GM12872 (cell line): ENCODE data around the gene LATS1.

Experiments
- CTCF ChIP-seq: IDR thresholded peaks from 3 replicates; pipeline ENCODE4 v1.5.1; 2011; ENCODE audit warnings: low read depth, mild to moderate bottlenecking, low read length, moderate library complexity; ENCODE audit not compliant: insufficient read depth

Gene LATS1

DNA sequence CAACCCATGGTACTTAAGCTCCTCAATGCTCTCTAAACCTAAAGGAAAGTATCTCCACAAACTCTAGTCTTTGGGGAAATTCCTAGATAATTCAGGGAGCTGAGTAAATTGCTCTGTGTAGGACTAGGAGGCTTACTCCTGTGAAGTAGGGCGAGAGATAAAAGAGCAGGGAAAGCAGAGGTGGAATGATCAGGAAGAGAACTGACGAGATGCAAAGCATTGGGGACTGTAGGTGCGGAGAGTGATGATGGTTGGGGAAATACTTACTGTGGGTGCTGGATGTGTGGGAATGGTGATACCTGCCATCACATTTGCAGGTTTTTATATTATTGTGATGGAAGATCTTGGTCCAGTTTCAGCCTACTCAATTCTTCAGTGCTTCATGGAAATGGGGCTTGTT is 1.6 kb upstream of the LATS1 start:
- TF ChIP-seq CTCF = no peak

- no peak for TF ChIP-seq CTCF
These were observed 680 bp downstream of the LATS1 start for GRCh38 chr6:149717255-149717587.

DNA sequence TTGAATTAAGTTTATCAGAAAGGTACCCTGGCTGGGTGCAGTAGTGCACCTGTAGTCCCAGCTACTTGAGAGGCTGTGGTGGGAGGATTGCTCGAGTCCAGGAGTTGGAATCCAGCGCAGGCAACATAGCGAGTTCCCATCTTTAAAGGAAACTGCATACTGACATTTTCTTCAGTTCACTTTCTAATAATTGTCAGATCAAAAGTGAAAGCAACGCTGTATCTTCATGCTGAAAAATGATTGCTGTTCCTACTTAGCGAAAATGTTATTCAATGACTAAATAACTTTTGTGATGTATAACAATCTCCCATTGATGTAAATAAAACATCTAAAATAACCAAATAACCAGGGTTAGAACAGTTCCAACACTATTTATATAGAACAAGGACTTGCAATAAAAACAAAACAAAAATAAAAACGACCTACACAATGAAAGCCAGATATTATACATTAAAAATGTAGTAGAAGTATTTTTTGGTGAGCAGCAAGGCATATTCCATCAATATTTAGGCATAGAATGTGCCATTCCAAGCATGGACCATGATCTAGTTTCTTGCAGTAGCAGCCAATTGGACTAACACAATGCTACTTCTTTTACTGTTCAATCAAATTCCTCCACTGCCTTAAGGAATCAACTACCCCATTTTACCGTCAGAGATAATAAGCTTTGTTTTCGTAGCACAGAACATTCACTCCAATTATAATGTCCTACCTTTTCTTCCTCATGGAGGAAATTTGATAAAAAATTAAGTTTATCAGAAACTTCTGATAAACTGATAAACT is 1.5 kb downstream of the LATS1 start:
- TF ChIP-seq CTCF = no peak

DNA sequence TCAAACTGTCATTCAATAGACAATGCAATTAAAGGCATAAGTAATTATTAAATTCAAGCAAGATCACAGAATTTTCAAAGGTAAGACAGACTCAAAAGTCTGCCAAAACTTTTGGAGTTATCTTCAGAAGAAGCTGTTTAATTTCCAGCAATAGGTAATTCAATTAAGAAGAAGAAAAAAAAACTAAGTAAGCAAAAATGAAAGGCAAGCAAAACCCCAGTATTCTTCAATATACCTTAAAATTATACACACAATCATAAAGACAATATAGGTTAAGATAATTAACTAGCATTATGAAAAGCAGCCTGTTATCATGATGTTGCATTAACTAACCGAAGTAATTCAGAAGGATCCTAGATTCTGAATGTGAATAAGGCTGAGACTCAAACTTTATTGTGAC is 3.5 kb downstream of the LATS1 start:
- TF ChIP-seq CTCF = no peak

DNA sequence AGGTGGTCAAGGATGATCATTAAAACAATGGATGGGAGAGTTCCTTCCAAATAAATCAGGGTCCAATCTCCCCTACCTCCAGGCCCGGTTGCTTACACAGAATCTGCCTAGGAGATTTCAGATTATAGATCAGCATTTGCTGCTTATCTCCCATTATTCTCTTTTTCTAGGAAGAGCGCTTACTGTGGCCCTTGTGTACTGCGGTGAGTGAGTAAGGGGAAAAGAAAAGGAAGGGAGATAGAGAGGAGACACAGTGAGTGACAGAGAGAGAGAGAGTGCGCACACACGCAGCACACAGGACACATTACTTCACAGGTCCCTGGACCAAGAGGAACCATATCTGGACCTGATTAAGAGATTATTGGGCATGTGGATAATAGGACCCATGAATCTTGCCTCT is 6.2 kb downstream of the LATS1 start:
- no peak for TF ChIP-seq CTCF

GRCh38 chr6:149701714-149702113 is 16.2 kb downstream of the LATS1 start:
- TF ChIP-seq CTCF = no peak

GRCh38 chr6:149699150-149699549 is 18.8 kb downstream of the LATS1 start:
- TF ChIP-seq CTCF = 0 out of 3 replicates have a peak, but pooled peaks have one; percentile 3
